HG02798 (cell line): ENCODE measurements around the gene ZFYVE27.

Experiments used
- ATAC-seq: cut with Tn5 transposase; IDR thresholded peaks from one replicate; pipeline ENCODE4 v1.9.1; 2021; ENCODE audit warnings: mild to moderate bottlenecking; ENCODE audit not compliant: unreplicated experiment, poor library complexity

Gene ZFYVE27

GRCh38 chr10:97714401-97715258 is 22.3 kb upstream of the ZFYVE27 start:
- peak; percentile 14 for ATAC-seq

DNA sequence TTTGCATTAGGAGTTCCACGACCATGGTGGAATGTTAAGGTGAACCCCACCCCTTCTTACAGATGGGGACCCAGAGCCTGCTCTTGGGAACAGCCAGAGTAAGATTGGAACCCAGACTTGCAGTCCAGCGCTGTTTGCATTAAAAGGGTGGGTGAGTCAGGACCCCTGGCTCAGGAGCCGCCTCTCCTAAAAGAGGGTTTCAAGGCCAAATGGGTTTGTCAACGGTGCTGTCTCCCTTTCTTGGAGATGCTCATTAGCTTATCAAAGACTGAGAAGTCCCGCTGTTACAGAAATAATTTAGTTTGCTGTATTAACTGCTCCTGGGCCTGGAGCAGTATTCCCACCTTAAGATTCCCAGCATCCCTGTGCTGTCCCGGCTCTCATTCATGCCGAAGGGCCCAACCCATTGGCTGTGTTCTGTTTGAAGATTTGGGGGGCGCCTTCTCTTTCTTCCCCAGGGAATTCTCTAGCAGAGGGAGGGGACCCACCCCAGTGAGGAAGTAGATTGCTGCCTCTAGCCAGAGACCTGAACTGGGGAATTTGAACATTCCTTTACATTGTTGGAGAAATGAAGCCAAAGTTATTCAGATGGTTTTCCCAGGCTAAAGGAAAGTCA is 21.6 kb upstream of the ZFYVE27 start:
- ATAC-seq: no peak

DNA sequence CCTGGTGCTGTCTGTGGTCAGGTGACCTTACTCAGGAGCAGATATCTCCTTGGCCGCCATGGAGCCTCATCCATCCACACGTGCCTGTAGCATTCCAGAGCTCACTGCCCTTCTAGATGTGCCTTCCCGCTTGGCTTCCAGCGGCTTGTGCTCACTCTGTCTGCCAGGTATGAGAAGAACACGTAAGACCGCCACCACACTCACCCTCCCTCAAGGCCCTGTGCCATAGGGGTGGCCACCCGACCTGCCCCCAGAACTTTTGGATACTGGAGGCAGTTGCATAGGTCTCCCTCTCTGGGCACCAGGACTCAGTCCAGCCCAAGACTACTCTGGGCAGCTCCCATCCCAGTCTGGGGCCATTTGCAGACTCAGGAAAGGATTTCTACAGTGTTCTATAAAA is 19.3 kb upstream of the ZFYVE27 start:
- ATAC-seq: no peak

DNA sequence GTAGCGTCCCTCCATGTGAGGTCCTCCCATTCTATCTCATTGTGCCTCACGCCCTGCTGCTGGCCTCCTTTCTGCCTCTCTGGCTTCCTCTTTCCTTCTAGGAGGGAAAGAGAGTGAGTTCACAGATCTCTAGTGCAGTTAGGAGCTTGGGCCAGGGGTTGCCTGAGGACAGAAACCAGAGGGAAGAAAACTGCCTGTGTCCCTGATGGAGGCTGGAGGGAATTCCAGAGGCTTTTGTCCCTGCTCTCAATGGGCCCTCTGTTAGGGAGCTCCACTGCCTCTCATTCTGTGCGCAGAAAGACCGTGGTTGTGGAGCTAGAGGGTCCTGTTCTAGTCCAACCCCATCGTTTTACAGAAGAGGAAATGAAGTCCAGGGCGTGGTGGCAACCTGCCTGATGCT is 18.8 kb upstream of the ZFYVE27 start:
- no peak for ATAC-seq

- no peak for ATAC-seq
Measured at GRCh38 chr10:97718659-97719142, 18.2 kb upstream of the ZFYVE27 start.

DNA sequence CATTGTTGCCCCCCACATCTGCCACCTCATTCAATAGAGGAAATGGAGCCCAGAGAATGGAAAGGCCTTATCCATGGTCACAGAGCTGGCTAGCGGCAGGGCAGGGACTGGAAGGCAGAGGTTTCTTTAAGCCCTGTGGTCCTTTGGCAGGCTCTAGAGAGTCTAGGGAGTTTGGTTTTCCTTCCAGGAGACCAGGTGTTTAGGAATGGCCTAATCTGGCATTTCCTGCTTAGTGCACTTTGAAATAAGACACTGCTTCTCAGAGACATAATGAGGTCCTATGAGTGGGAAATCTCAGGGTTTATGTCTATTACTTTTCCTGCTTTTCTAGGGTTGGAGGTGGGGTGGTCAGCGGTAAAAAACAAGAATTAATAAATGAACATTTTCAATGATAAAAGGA is 17.3 kb upstream of the ZFYVE27 start:
- ATAC-seq: no peak

DNA sequence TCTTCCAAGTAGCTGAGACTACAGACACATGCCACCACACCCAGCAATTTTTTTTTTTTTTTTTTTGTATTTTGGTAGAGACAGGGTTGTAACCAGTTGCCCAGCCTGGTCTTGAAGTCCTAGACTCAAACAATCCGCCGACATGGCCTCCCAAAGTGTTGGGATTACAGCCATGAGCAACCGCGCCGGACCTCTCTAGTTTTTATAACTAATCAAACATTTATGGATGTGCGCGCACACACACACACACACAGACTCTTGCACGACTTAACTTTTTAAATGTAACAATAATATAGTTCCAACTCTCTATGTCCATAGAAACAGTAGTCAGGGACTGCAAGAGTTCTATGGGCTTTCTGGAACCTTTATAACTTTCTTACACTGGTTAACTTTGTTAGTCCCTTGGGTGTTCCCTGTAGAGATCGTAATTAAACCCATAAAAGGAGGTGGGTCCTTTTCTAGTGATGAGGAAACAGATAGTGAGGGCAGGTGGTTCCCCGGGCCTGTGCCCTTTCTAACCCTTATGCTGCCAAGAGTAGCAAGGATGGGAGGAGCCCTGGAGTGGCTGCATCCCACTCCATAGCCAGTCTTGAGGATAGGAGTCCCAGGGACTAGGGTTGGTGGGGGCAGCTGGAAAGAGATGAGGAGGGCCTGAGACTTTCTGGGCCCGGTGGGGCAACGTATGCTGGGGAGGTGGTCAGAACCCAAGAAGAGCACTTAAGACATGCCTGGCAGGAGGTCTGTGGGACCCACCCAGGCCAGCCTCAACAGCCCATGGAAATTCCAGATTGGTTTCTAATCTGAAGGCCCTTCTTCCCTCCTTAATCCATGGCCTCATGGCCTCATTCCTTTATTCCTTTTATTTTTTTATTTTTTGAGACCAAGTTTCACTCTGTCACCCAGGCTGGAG is 14.8 kb upstream of the ZFYVE27 start:
- ATAC-seq: no peak

DNA sequence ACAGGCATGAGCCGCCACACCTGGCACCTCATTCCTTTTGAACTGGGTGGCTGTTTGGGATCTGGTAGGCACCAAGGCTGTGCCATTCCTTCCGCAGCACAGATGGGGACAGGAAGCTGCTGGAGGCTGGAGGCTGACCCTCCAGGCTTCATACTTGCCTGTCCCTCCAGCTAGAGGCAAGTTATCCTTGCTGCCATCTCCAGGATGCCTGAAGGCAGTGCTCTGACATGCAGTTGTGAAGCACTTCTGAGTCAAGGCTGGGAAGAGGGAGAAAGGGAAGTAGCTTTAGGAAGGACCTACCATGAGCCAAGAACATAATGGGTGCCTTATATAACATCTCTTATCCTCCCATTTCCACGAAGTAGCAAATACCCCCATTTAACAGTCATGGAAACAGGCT is 13.9 kb upstream of the ZFYVE27 start:
- ATAC-seq: no peak

- no peak for ATAC-seq
Measured at GRCh38 chr10:97724341-97724941, 12.5 kb upstream of the ZFYVE27 start.

DNA sequence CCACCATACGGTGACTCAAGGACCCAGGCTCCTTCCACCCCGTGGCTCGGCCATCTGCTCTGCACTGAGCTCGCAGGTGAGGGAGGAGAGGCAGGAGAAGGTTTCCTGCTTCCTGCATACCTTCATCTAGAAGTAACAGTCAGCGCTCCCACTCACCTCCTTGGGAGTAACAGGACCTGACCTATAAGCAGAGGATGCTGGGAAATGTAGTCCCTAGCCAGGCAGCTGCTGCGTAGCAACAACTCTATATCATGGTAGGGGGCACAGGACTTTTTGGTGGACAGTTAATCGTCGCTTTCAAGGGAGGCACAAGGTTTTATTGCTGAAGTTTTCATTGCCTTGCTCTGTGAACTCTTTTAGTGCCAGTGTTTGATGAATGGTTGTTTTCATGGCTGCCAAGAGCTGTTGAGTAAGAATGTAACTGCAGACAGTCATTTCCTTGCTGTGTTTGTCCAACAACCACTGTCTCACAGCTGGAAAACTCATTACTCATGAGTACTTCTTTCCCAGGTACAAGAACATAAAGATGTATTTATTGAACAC is 10.2 kb upstream of the ZFYVE27 start:
- ATAC-seq: no peak

DNA sequence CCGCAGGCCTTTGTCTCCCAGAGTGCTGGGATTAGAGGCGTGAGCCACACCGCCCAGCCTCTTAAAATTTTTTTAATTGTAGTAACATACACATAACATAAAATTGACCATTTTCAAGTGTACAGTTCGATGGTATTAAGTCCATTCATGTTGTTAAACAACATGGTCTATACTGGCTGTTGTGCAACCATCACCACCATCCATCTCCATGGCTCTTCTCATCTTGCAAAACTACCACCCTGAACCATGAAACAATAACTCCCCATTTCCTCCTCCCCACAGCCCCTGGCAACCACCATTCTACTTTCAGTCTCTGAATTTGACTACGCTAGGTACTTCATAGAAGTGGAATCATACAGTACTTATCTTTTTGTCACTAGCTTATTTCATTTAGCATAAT is 7.9 kb upstream of the ZFYVE27 start:
- no peak for ATAC-seq

- peak; percentile 52 for ATAC-seq
Measured at GRCh38 chr10:97731346-97732051, 5.4 kb upstream of the ZFYVE27 start.

DNA sequence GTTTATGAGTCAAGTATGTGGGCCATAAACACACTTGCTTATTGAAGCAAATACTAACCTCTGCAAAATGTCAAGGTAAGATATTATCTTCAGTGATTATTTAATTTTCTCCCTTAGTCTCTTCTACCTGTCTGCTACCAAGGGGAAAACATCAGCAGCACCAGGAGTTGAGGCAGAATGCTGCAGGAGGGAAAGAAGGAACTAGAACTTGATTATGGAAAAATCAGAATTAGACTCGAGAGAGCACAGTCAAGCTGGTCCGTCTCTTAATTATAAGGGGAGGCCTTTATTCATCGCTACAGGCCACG is 4.9 kb upstream of the ZFYVE27 start:
- no peak for ATAC-seq

- no peak for ATAC-seq
Measured at GRCh38 chr10:97733256-97733655, 3.7 kb upstream of the ZFYVE27 start.

DNA sequence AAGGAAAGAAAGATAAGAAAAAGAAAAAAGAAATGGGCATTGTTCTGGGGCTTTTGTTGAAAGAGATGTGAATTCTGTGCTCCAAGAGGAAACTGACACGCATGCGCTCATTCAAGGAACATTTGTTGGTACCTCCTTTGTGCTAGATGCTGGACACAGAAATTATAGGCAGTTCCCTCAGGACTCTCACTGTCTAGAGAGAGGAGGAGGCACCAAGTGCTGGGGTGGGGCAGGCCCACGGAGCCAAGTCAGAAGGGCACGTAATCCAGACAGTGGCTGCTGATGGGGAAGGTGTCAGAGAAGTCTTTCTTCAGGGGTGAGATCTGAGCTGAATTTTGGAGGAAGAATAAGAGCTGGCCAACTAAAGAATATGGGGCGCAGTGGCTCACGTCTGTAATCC is 2.9 kb upstream of the ZFYVE27 start:
- ATAC-seq: no peak

DNA sequence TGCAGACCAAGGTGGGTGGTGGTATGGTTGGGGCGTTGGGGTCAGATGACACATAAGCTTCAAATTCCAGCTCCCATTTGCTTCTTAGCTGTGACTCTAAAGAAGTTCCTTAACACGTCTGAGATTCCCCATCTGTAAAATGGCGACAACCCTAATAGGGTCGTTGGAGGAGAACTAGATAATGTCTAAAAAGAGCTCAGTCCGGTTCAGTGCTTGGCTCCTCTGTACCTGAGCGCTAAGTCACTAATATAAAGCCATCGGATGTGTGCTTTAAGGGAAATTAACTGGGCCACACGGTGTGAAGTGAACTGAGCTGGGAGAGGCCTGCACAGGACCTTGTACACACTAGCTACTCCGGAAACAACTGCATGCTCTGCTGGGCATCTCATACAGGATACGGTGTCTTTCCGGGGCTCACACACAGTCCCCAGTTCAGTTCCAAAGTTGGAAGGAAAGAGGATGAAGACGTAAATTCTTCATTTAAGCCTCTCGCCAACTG is 476 bp upstream of the ZFYVE27 start:
- ATAC-seq: peak; percentile 29

GRCh38 chr10:97737770-97738265 is 890 bp downstream of the ZFYVE27 start:
- peak; percentile 9 for ATAC-seq

DNA sequence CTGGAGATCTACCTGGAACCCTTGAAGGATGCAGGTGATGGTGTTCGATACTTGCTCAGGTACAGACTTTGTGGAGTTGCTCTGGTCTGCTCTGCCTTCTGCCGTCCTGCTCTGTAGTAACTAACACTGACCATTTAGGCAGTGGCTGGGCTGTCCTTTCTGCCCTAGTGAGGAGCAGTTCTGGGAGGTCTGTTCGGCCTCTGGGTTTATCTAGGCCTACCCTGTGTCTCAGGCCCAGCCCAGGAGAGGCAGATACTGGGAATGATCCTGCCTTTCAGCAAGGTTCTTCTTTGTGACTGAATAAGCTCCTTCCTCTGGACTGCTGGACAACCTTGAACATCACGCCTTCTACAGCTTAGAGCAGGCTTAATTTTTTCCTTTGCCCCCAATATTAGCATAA is 1.7 kb downstream of the ZFYVE27 start:
- no peak for ATAC-seq

DNA sequence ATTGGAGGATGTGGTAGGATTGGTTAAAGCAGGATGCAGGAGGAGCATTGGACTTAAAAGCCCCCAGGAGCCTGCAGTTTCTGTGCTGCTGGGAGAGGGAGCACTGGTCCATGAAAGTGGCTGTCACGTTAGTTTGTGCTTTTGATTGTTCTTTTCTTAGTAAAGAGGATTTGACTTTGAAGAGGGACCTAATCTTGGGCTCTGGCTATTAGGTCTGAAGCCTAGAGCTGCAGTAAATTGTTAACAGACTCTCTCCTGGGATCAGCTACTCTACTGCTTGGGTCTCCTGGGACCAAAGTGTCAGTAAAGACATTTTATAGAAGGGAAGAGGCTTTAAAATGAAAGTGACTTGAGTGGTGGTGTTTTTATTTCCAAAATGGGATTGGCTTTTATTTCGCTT is 3.7 kb downstream of the ZFYVE27 start:
- ATAC-seq: no peak
